ES-I3 (cell line): ENCODE results near the gene FBN2.

Experiments
- H3K36me3 ChIP-seq: 2 replicates; pipeline ENCODE4 v1.6.1; 2013; ENCODE audit warnings: mild to moderate bottlenecking, low read length, control low read depth, moderate library complexity; ENCODE audit not compliant: insufficient read depth
- H3K4me1 ChIP-seq: 2 replicates; pipeline ENCODE4 v1.6.1; 2013; ENCODE audit warnings: mild to moderate bottlenecking, control low read depth, low read length; ENCODE audit not compliant: insufficient read depth
- H3K9ac ChIP-seq: 2 replicates; pipeline ENCODE4 v1.6.1; 2013; ENCODE audit warnings: low read depth, mild to moderate bottlenecking, low read length, moderate library complexity
- H3K9me3 ChIP-seq: 2 replicates; pipeline ENCODE4 v1.6.1; 2013; ENCODE audit warnings: mild to moderate bottlenecking, low read length, moderate library complexity; ENCODE audit not compliant: control insufficient read depth, insufficient read depth

FBN2 gene

GRCh38 chr5:128258372-128258771 lies 279.7 kb downstream of the FBN2 start:
- Histone ChIP-seq H3K4me1 (no peaks in the 10 kb centered on the region), H3K36me3 (no peaks in the 10 kb centered on the region), H3K9ac (no peak overlapping the region), H3K9me3 (no peaks in the 10 kb centered on the region)

- Histone ChIP-seq H3K9ac (no peak overlapping the region), H3K36me3 (no peaks in the 10 kb centered on the region), H3K4me1 (no peaks in the 10 kb centered on the region), H3K9me3 (no peaks in the 10 kb centered on the region)
Measured at GRCh38 chr5:128257076-128257475, 281.0 kb downstream of the FBN2 start.

GRCh38 chr5:128254789-128255188 lies 283.3 kb downstream of the FBN2 start:
- Histone ChIP-seq H3K9ac (no peak overlapping the region), H3K4me1 (no peaks in the 10 kb centered on the region), H3K36me3 (no peaks in the 10 kb centered on the region), H3K9me3 (no peaks in the 10 kb centered on the region)

GRCh38 chr5:128253880-128254279 lies 284.2 kb downstream of the FBN2 start:
- Histone ChIP-seq H3K9ac (no peak overlapping the region), H3K9me3 (no peaks in the 10 kb centered on the region), H3K4me1 (no peaks in the 10 kb centered on the region), H3K36me3 (no peaks in the 10 kb centered on the region)

GRCh38 chr5:128253161-128253560 lies 284.9 kb downstream of the FBN2 start:
- no peaks in the 10 kb centered on the region for H3K36me3 ChIP-seq
- H3K4me1 ChIP-seq, result no peaks in the 10 kb centered on the region
- no peak overlapping the region for H3K9ac ChIP-seq
- no peaks in the 10 kb centered on the region for H3K9me3 ChIP-seq

- Histone ChIP-seq H3K4me1 (no peaks in the 10 kb centered on the region), H3K9me3 (no peaks in the 10 kb centered on the region), H3K36me3 (no peaks in the 10 kb centered on the region), H3K9ac (no peak overlapping the region)
Measured at GRCh38 chr5:128252756-128253155, 285.3 kb downstream of the FBN2 start.

GRCh38 chr5:128252196-128252595 lies 285.8 kb downstream of the FBN2 start:
- Histone ChIP-seq H3K9ac (no peak overlapping the region), H3K36me3 (no peaks in the 10 kb centered on the region), H3K9me3 (no peaks in the 10 kb centered on the region), H3K4me1 (no peaks in the 10 kb centered on the region)

GRCh38 chr5:128245974-128246373 lies 292.1 kb downstream of the FBN2 start:
- Histone ChIP-seq H3K9me3 (no peaks in the 10 kb centered on the region), H3K4me1 (no peaks in the 10 kb centered on the region), H3K36me3 (no peaks in the 10 kb centered on the region), H3K9ac (no peak overlapping the region)

GRCh38 chr5:128243958-128244582 lies 294.0 kb downstream of the FBN2 start:
- Histone ChIP-seq H3K4me1 (no peaks in the 10 kb centered on the region), H3K36me3 (no peaks in the 10 kb centered on the region)

GRCh38 chr5:128241051-128241695 lies 296.9 kb downstream of the FBN2 start:
- H3K9ac ChIP-seq, result no peak overlapping the region
- H3K36me3 ChIP-seq, result no peaks in the 10 kb centered on the region
- H3K9me3 ChIP-seq, result no peaks in the 10 kb centered on the region
- H3K4me1 ChIP-seq, result 0 out of 2 replicates have a peak, but pooled peaks cover 5% of the 10 kb centered on the region

More at GRCh38 chr5:128243958-128244582, 294.0 kb downstream of the FBN2 start:
- no peaks in the 10 kb centered on the region for H3K9me3 ChIP-seq
- no peak overlapping the region for H3K9ac ChIP-seq

- Histone ChIP-seq H3K9me3 (no peaks in the 10 kb centered on the region), H3K36me3 (no peaks in the 10 kb centered on the region), H3K9ac (no peak overlapping the region), H3K4me1 (0 out of 2 replicates have a peak, but pooled peaks cover 5% of the 10 kb centered on the region)
Measured at GRCh38 chr5:128237546-128237945, 300.5 kb downstream of the FBN2 start.

GRCh38 chr5:128237000-128237399 lies 301.0 kb downstream of the FBN2 start:
- Histone ChIP-seq H3K9ac (no peak overlapping the region), H3K9me3 (no peaks in the 10 kb centered on the region), H3K4me1 (0 out of 2 replicates have a peak, but pooled peaks cover 5% of the 10 kb centered on the region)

GRCh38 chr5:128236334-128236733 lies 301.7 kb downstream of the FBN2 start:
- Histone ChIP-seq H3K9me3 (no peaks in the 10 kb centered on the region), H3K9ac (no peak overlapping the region), H3K36me3 (no peaks in the 10 kb centered on the region), H3K4me1 (0 out of 2 replicates have a peak, but pooled peaks cover 5% of the 10 kb centered on the region)

More at GRCh38 chr5:128237000-128237399, 301.0 kb downstream of the FBN2 start:
- H3K36me3 ChIP-seq, result no peaks in the 10 kb centered on the region

- no peaks in the 10 kb centered on the region for H3K36me3 ChIP-seq
- H3K9ac ChIP-seq, result no peak overlapping the region
- H3K4me1 ChIP-seq, result 0 out of 2 replicates have a peak, but pooled peaks cover 5% of the 10 kb centered on the region
- no peaks in the 10 kb centered on the region for H3K9me3 ChIP-seq
Measured at GRCh38 chr5:128234928-128235641, 303.0 kb downstream of the FBN2 start.

- Histone ChIP-seq H3K9ac (no peak overlapping the region), H3K36me3 (no peaks in the 10 kb centered on the region), H3K9me3 (no peaks in the 10 kb centered on the region), H3K4me1 (no peaks in the 10 kb centered on the region)
Measured at GRCh38 chr5:128228521-128228920, 309.5 kb downstream of the FBN2 start.
